ENCODE results near the gene CEP104.
"Not testable (repeated sequence)": the region's sequence is repeated elsewhere in the genome, so short reads cannot be mapped to it uniquely, and the experiment has no call there.

The CEP104 gene

DNA sequence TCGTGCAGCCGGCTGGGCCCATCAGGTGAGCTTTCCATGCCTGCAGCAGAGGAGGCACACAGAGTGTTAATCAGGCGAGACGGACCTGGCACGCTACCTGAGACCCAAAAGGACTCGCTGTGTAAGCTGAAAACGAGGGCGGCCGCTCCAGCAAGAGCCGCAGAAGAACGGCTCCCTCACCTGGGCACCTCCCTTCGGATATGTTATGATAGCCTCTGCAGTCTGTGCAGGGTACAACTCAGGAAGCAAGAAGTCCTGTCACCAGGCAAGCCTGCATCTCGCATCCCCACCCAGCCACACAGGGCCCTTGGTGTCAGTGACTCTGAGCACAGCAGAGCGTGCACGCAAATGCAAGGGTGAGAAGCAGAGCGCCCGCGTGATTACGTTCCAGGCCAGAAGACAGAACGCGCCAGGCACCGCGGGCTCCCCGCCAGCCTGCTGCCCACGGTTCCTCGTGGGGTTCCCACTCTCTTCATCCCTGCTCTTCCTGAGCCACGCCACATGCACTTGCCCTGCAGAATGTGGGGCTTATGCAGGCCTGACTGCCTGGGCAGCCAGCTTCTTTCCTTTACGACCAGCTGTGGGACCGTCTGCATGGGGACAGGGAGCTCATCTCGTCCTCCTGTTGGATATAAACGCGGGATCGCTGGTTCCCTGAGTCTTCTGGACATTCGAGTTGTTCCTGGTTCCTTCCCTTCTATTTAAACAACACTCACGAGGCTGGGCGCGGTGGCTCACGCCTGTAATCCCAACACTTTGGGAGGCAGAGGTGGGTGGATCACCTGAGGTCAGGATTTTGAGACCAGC, 40.5 kb downstream of the CEP104 start:
- H3K4me3 ChIP-seq (ENCODE audit: low read depth, low read length): no peak overlapping the region
- DNase-seq (ENCODE audit: low read depth): no peak
- TF ChIP-seq, protein P1, sequence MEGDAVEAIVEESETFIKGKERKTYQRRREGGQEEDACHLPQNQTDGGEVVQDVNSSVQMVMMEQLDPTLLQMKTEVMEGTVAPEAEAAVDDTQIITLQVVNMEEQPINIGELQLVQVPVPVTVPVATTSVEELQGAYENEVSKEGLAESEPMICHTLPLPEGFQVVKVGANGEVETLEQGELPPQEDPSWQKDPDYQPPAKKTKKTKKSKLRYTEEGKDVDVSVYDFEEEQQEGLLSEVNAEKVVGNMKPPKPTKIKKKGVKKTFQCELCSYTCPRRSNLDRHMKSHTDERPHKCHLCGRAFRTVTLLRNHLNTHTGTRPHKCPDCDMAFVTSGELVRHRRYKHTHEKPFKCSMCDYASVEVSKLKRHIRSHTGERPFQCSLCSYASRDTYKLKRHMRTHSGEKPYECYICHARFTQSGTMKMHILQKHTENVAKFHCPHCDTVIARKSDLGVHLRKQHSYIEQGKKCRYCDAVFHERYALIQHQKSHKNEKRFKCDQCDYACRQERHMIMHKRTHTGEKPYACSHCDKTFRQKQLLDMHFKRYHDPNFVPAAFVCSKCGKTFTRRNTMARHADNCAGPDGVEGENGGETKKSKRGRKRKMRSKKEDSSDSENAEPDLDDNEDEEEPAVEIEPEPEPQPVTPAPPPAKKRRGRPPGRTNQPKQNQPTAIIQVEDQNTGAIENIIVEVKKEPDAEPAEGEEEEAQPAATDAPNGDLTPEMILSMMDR (IDR thresholded peaks at IDR 0.05; ENCODE audit: low read depth, low read length, missing control alignments): no peak

DNA sequence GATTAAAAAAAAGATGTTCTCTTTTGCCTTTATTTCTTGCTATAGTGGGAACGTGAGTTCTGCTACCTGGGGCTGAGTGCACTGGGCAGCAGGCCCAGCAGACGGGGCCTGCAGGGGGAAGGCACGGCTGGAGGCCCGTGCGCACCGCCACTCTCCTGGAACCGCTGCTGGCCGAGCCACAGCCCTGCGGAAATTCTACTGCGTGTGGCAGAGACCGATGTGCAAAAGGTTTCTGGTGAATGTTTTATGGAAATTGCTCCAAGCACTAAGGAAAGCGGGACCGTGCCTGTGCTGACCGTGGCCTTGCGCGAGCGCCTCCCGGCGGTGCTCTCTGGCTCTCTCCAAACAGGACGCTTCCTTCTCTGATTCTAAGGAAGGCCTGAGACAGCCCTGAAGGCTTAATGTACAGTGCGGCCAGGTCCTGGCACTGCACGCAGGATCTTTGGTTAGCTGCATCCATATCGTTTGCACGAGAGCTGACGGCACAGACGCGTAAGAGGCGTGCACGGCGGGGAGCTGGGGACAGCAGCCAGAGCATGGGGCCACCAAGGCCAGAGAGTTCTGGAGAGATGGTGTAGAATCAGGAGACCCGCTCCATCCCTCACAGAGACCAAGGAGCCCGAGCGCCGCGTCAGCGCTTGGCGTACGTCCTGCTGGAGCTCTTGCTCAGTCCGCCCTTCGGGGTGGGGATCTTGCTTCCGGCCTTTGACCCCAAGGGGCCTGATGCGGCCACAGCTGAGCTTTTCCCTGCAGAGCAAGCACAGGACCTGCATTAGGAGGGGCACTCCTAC, 42.0 kb downstream of the CEP104 start:
- H3K4me3 ChIP-seq (ENCODE audit: low read depth, low read length): no peak overlapping the region
- no peak for DNase-seq (ENCODE audit: low read depth)
- TF ChIP-seq, protein P1 (IDR thresholded peaks at IDR 0.05; ENCODE audit: low read depth, low read length, missing control alignments): no peak

DNA sequence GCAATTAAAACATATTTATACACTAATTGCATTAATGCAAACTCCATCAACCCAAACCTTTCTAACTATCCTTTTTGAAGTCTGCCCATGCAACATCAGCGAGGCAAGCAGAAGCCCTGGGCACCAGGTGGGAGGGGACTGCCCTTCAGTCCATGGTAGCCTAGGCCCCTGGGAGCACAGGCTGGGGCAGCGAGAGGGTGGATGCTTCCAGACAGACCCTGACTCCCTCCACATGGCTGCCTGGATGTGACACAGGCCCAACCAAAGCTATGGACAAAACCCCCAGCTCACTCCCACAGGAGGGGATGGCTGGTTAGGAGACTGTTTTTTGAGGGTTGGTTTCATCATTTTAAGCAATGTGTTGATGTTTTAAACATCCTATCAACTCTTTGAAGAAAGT, 42.9 kb downstream of the CEP104 start:
- TF ChIP-seq, protein P1 (IDR thresholded peaks at IDR 0.05; ENCODE audit: low read depth, low read length, missing control alignments): no peak
- DNase-seq (ENCODE audit: low read depth): no peak
- H3K4me3 ChIP-seq (ENCODE audit: low read depth, low read length): no peak overlapping the region

DNA sequence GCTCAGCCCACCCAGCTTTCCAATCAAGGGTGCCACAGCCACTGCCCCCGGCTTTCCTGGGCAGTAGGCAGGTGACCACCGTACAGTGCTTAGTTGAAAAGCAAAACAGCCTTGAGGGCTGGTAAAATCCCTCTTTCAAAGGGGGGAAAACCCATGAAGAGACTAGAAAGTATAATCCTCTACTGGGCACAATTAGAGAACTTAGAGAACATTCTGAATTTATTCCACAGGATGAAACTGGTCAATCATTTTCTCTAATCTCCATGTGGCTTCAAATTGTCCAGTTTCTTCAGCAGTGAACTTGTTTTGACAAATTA, 45.5 kb downstream of the CEP104 start:
- no peak overlapping the region for H3K4me3 ChIP-seq (ENCODE audit: low read depth, low read length)

DNA sequence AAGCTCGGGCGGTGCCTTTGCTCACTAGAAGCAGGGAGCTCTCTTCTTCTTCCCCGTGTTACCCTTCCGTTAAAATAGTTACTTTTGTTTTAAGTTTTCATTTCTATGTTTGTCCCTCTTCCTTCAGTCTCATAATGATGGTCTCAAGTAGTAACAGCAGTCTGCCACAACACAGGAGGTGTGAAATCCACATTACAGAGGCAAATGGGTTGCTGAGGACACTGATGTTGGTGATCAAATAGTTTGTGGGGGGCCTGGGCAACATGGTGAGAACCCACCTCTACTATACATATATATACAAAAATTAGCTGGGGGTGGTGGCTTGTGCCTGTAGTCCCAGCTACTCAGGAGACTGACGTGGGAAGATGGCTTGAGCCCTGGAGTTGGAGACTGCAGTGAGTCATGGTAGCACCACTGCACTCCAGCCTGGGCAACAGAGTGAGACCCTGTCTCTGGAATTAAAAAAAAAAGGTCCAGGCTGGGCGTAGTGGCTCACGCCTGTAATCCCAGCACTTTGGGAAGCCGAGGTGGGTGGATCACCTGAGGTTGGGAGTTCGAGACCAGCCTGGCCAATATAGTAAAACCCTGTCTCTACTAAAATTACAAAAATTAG, 46.8 kb downstream of the CEP104 start:
- H3K4me3 ChIP-seq (ENCODE audit: low read depth, low read length); DNase-seq (ENCODE audit: low read depth): not testable (repeated sequence)

More for the DNA sequence above, 45.5 kb downstream of the CEP104 start:
- TF ChIP-seq, protein P1 (IDR thresholded peaks at IDR 0.05; ENCODE audit: low read depth, low read length, missing control alignments): no peak
- DNase-seq (ENCODE audit: low read depth): no peak

DNA sequence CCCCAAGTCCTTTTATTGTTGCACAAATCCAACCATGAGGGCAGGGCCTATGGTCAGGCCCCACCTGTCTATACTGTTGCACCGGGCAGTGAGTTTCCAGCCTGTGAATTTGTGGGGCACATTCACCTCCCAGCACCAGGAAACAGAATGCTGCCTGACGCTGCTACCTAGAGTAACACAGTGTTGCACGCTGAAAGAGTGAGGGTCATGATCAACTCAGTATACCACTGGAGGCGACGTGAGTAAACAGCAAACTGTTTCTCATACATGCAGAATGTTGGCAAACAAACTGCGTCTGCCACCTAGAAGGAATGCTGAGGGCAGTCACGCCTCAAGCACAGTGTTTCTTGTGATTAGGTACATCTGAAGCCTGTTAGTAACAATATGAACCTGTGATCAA, 47.3 kb downstream of the CEP104 start:
- no peak overlapping the region for H3K4me3 ChIP-seq (ENCODE audit: low read depth, low read length)

DNA sequence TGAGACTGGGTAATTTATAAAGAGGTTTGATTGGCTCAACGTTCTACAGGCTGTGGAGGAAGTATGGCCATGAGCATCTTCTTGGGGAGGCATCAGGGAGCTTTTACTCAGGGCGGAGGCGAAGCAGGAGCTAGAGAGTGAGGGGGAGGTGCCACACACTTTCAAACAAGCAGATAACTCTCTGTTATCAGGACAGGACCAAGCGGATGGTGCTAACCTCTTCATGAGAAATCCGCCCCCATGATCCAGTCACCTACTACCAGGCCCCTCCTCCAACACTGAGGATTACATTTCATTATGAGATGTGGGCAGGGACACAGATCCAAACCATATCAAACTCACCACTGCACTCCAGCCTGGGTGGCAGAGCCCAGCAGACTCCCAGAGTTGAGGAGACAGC, 49.2 kb downstream of the CEP104 start:
- TF ChIP-seq, protein P1 (IDR thresholded peaks at IDR 0.05; ENCODE audit: low read depth, low read length, missing control alignments): no peak
- DNase-seq (ENCODE audit: low read depth): no peak

More for the DNA sequence above, 47.3 kb downstream of the CEP104 start:
- TF ChIP-seq, protein P1 (IDR thresholded peaks at IDR 0.05; ENCODE audit: low read depth, low read length, missing control alignments): no peak
- no peak for DNase-seq (ENCODE audit: low read depth)

More for the DNA sequence above, 49.2 kb downstream of the CEP104 start:
- H3K4me3 ChIP-seq (ENCODE audit: low read depth, low read length): no peak overlapping the region
